ENCODE measurements around the gene PDLIM3. TPM values are rescaled to one million over a fixed set of nuclear protein-coding genes. Genes with fewer than 3 reads are reported as not detected.

PDLIM3 gene
- total RNA-seq, 1 experiment from 2014 or later: 4.8 TPM

- Histone ChIP-seq H3K4me3 (ENCODE audit: low read depth, low read length) (no peak overlapping the region), H3K36me3 (ENCODE audit: control insufficient read depth, insufficient read depth, low read length) (no peaks in the 10 kb centered on the region), H3K4me1 (peaks cover 4% of the 10 kb centered on the region; the same call in 1 of the 2 replicates), H3K9me3 (no peaks in the 10 kb centered on the region), H3K27me3 (replicated peaks; ENCODE audit: control insufficient read depth, insufficient read depth, low read length) (no peaks in the 10 kb centered on the region)
- Mint-ChIP-seq H3K36me3 (ENCODE audit: insufficient read depth, unreplicated experiment) (no peaks in the 10 kb centered on the region), H3K27ac (ENCODE audit: unreplicated experiment) (no peak overlapping the region), H3K9me3 (ENCODE audit: unreplicated experiment) (no peaks in the 10 kb centered on the region), H3K27me3 (ENCODE audit: insufficient read depth, unreplicated experiment) (no peaks in the 10 kb centered on the region), H3K4me3 (ENCODE audit: unreplicated experiment) (no peak overlapping the region), H3K4me1 (ENCODE audit: low read depth, unreplicated experiment) (no peaks in the 10 kb centered on the region)
- ChIA-PET POLR2A (no interaction called here), CTCF (no interaction called here)
- no TSS peak for BruUV-seq (replicated peaks)
- no peak for DNase-seq
- TF ChIP-seq, protein P1, sequence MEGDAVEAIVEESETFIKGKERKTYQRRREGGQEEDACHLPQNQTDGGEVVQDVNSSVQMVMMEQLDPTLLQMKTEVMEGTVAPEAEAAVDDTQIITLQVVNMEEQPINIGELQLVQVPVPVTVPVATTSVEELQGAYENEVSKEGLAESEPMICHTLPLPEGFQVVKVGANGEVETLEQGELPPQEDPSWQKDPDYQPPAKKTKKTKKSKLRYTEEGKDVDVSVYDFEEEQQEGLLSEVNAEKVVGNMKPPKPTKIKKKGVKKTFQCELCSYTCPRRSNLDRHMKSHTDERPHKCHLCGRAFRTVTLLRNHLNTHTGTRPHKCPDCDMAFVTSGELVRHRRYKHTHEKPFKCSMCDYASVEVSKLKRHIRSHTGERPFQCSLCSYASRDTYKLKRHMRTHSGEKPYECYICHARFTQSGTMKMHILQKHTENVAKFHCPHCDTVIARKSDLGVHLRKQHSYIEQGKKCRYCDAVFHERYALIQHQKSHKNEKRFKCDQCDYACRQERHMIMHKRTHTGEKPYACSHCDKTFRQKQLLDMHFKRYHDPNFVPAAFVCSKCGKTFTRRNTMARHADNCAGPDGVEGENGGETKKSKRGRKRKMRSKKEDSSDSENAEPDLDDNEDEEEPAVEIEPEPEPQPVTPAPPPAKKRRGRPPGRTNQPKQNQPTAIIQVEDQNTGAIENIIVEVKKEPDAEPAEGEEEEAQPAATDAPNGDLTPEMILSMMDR (IDR thresholded peaks at IDR 0.05; ENCODE audit: insufficient read depth in 1 of 2, low read depth in 1 of 2, low read length in 1 of 2, severe bottlenecking in 1 of 2, unreplicated experiment in 1 of 2): no peak
- intact Hi-C loops (cut with micrococcal nuclease; ENCODE audit: unreplicated experiment): no loop called here
Observed at GRCh38 chr4:185520119-185520518, 15.2 kb downstream of the PDLIM3 start.

DNA sequence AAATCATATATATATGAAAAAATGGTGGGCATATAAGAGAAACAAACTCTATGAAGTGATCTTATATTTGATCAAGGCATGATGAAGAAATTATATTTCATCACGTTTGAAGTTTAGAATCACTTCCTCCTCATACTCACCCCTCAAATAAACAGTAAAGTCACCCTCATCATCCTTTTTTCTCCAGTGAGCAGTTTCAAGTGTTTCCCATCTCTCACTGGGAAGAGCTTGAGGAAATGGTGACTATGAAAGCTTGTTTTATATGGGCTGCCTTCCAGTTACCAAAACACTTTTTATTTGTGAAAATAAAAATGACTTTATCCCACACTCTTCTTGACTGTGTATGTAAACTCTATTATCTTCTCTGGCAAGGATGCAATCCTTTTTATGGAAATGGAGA is 16.8 kb downstream of the PDLIM3 start:
- Mint-ChIP-seq H3K9me3 (ENCODE audit: unreplicated experiment) (no peaks in the 10 kb centered on the region), H3K36me3 (ENCODE audit: insufficient read depth, unreplicated experiment) (no peaks in the 10 kb centered on the region), H3K4me3 (ENCODE audit: unreplicated experiment) (no peak overlapping the region), H3K27me3 (ENCODE audit: insufficient read depth, unreplicated experiment) (no peaks in the 10 kb centered on the region), H3K27ac (ENCODE audit: unreplicated experiment) (no peak overlapping the region), H3K4me1 (ENCODE audit: low read depth, unreplicated experiment) (no peaks in the 10 kb centered on the region)
- no peaks in the 10 kb centered on the region for H3K9me3 ChIP-seq
- DNase-seq: no peak
- no peaks in the 10 kb centered on the region for H3K36me3 ChIP-seq (ENCODE audit: control insufficient read depth, insufficient read depth, low read length)
- CTCF ChIA-PET: no interaction called here
- no peaks in the 10 kb centered on the region for H3K27me3 ChIP-seq (replicated peaks; ENCODE audit: control insufficient read depth, insufficient read depth, low read length)
- intact Hi-C loops (cut with micrococcal nuclease; ENCODE audit: unreplicated experiment): no loop called here
- TF ChIP-seq, protein P1 (IDR thresholded peaks at IDR 0.05; ENCODE audit: insufficient read depth in 1 of 2, low read depth in 1 of 2, low read length in 1 of 2, severe bottlenecking in 1 of 2, unreplicated experiment in 1 of 2): no peak
- POLR2A ChIA-PET: no interaction called here
- BruUV-seq (replicated peaks): no TSS peak
- H3K4me3 ChIP-seq (ENCODE audit: low read depth, low read length): no peak overlapping the region
- H3K4me1 ChIP-seq: peaks cover 13% of the 10 kb centered on the region

DNA sequence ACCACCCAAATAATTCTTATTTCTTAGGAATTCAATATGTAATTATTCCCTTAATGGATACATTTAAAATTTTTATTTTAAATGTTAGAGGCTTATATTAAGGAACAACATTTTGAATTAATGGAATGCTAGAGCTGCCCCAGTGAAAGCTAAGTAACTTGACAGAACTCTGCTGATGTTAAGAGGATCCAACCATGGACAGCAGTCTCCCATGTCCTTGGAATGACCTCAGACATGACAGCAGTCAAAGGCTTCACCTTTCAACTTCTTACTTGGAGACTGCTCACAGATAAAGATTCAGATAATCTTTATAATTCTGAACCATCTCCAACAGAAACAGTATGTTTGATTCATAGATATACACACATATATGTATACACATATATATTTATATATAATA is 17.2 kb downstream of the PDLIM3 start:
- TF ChIP-seq, protein P1 (IDR thresholded peaks at IDR 0.05; ENCODE audit: insufficient read depth in 1 of 2, low read depth in 1 of 2, low read length in 1 of 2, severe bottlenecking in 1 of 2, unreplicated experiment in 1 of 2): no peak
- Histone ChIP-seq H3K36me3 (ENCODE audit: control insufficient read depth, insufficient read depth, low read length) (no peaks in the 10 kb centered on the region), H3K4me1 (peaks cover 14% of the 10 kb centered on the region), H3K4me3 (ENCODE audit: low read depth, low read length) (no peak overlapping the region), H3K9me3 (no peaks in the 10 kb centered on the region), H3K27me3 (replicated peaks; ENCODE audit: control insufficient read depth, insufficient read depth, low read length) (no peaks in the 10 kb centered on the region)
- Mint-ChIP-seq H3K4me1 (ENCODE audit: low read depth, unreplicated experiment) (no peaks in the 10 kb centered on the region), H3K27me3 (ENCODE audit: insufficient read depth, unreplicated experiment) (no peaks in the 10 kb centered on the region), H3K27ac (ENCODE audit: unreplicated experiment) (no peak overlapping the region), H3K4me3 (ENCODE audit: unreplicated experiment) (no peak overlapping the region), H3K36me3 (ENCODE audit: insufficient read depth, unreplicated experiment) (no peaks in the 10 kb centered on the region), H3K9me3 (ENCODE audit: unreplicated experiment) (no peaks in the 10 kb centered on the region)
- ChIA-PET POLR2A (no interaction called here), CTCF (no interaction called here)
- no TSS peak for BruUV-seq (replicated peaks)
- DNase-seq: no peak
- intact Hi-C loops (cut with micrococcal nuclease; ENCODE audit: unreplicated experiment): no loop called here
